Kidney epithelial cell (primary cell): ENCODE measurements around the gene MAP3K20. TPM values are rescaled to one million over a fixed set of nuclear protein-coding genes. Genes with fewer than 3 reads are reported as not detected.
"Not testable (repeated sequence)": the region's sequence is repeated elsewhere in the genome, so short reads cannot be mapped to it uniquely, and the experiment has no call there.

Experiments
- DNase-seq: peaks from one replicate; pipeline ENCODE4 v3.0.0-alpha.2; 2010; ENCODE audit warnings: low read depth
- H3K27me3 ChIP-seq: 2 replicates; pipeline ENCODE4 v1.6.0; 2011; ENCODE audit warnings: low read length; ENCODE audit not compliant: control insufficient read depth, insufficient read depth
- H3K36me3 ChIP-seq: 2 replicates; pipeline ENCODE4 v1.5.1; 2011; ENCODE audit warnings: low read length; ENCODE audit not compliant: control insufficient read depth, insufficient read depth
- H3K4me3 ChIP-seq: 2 replicates; pipeline ENCODE4 v1.5.1; 2011; ENCODE audit warnings: low read depth, mild to moderate bottlenecking, control low read depth, low read length
- total RNA-seq: library from RNA; depleted of rRNA; stranded (reverse); fragments of >200 nt; gene quantifications from 2 replicates; pipeline ENCODE4 v1.2.3, GENCODE V29; 2015
- TF ChIP-seq, protein P1 (sequence below): IDR thresholded peaks from 2 replicates; pipeline ENCODE4 v1.5.1; 2011; ENCODE audit warnings: mild to moderate bottlenecking, moderate library complexity, low read length, control low read depth, inconsistent platforms; ENCODE audit not compliant: insufficient read depth, poor library complexity, severe bottlenecking

Gene MAP3K20
- total RNA-seq, 1 donor from 2014 or later, result 18.9 TPM

DNA sequence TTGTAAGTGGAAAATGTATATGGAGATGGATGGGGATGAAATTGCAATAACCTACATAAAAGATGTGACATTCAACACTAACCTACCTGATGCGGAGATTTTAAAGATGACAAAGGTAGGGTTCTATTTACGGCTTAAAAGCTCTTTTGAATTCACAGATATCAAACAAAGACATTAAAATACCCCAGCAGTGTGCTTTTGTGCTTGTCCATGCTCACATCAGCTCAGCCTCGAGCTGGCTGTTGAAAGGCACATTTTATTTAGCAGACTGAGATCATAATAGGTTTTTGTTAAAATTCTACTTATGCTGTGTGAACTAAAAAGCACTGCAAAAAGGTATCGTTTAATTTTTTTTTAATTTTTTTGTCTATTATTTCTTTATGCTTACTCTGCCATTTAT is 183.1 kb downstream of the MAP3K20 start:
- DNase-seq, result no peak
- H3K36me3 ChIP-seq, result no peaks in the 10 kb centered on the region
- no peak overlapping the region for H3K4me3 ChIP-seq
- no peaks in the 10 kb centered on the region for H3K27me3 ChIP-seq
- TF ChIP-seq, protein P1, sequence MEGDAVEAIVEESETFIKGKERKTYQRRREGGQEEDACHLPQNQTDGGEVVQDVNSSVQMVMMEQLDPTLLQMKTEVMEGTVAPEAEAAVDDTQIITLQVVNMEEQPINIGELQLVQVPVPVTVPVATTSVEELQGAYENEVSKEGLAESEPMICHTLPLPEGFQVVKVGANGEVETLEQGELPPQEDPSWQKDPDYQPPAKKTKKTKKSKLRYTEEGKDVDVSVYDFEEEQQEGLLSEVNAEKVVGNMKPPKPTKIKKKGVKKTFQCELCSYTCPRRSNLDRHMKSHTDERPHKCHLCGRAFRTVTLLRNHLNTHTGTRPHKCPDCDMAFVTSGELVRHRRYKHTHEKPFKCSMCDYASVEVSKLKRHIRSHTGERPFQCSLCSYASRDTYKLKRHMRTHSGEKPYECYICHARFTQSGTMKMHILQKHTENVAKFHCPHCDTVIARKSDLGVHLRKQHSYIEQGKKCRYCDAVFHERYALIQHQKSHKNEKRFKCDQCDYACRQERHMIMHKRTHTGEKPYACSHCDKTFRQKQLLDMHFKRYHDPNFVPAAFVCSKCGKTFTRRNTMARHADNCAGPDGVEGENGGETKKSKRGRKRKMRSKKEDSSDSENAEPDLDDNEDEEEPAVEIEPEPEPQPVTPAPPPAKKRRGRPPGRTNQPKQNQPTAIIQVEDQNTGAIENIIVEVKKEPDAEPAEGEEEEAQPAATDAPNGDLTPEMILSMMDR, result no peak

DNA sequence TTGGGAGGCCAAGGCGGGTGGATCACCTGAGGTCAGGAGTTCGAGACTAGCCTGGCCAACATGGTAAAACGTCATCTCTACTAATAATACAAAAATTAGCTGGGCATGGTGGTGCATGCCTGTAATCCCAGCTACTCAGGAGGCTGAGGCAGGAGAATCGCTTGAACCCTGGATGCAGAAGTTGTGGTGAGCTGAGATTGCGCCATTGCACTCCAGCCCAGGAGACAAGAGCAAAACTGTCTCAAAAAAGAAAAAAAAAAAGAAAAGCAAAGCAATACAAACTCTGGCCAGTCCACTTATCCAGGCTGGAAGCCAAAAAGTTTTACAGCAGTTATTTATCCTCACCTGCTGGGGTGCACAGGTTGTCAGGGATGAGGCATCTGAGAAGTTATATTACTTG is 186.7 kb downstream of the MAP3K20 start:
- H3K36me3 ChIP-seq, H3K4me3 ChIP-seq, DNase-seq, H3K27me3 ChIP-seq: not testable (repeated sequence)

DNA sequence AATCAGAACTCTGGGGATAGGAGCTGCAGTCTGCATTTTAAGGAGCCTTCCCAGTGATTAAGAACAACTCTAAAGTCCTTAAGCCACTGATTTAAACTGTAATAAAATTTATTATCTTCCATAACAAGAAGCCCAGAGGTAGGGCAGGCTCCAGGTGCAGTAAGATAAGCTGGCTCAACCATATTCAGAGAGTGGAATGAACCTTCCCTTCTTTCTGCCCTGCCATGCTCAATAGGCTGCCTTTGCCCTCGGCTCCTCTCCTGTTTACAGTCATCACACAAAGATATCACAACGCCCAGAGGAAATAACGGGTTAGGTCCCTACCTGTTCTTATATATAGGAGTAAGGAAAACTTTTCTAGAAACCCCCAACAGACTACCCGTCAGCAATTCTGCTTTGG is 188.5 kb downstream of the MAP3K20 start:
- DNase-seq, result no peak
- no peaks in the 10 kb centered on the region for H3K36me3 ChIP-seq

DNA sequence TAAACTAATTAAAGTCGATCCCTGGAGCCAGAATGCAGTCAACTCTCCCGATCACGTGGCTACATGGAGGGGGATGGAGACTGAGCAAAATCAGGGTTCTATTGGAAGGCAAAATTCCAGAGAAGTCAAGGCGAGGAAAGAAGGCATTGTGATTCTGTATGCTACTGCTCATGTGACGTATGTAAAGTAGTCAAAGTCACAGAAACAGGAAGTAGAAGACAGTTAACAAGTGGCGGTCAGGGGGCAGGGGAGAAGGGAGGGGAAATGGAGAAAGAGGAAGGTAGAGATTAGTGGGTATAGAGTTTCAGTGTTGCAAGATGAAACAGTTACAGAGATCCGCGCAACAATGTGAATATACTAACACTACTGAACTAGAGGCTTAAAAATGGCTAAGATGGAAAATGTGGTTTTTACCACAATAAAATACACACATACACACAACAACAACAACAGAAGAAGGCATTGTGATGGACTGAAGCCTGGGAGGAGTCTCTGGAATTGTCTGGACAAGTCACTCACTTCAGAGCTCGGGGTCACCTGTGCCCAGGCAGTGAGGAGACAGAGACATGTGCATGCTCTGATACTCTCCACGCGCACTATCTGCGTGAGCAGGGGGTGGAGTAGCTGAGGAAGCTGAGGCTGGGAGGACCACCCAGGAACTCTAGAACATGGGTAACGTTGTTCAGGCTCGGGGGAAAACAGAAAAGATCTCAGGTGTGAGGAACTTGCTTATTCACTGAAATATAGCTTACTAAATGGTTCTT is 189.1 kb downstream of the MAP3K20 start:
- TF ChIP-seq, protein P1, result no peak
- H3K4me3 ChIP-seq, result no peak overlapping the region
- no peak for DNase-seq
- no peaks in the 10 kb centered on the region for H3K36me3 ChIP-seq
- no peaks in the 10 kb centered on the region for H3K27me3 ChIP-seq

More for the DNA sequence above, 188.5 kb downstream of the MAP3K20 start:
- TF ChIP-seq, protein P1, result no peak
- no peak overlapping the region for H3K4me3 ChIP-seq
- no peaks in the 10 kb centered on the region for H3K27me3 ChIP-seq

DNA sequence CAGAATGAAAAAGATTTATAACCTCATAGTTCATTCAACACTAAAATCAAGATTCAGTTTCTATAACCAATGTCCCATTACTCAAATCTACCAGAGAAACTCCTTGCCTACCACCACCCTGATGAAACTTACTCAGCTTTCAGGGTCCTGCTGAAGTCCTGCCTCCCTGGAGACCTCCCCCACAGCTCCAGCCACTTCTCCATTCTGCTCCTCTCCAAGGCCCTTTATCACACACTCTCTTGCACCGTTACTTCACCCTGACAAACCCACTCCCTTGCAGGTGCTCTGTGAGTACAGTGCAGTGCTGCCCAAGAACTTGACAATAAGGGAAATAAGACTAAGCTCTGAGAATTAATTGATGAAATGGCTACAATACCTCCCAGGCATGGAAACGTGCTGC is 195.5 kb downstream of the MAP3K20 start:
- no peak for DNase-seq
- H3K36me3 ChIP-seq, result no peaks in the 10 kb centered on the region
- H3K27me3 ChIP-seq, result no peaks in the 10 kb centered on the region
- H3K4me3 ChIP-seq, result no peak overlapping the region
- TF ChIP-seq, protein P1, result no peak

DNA sequence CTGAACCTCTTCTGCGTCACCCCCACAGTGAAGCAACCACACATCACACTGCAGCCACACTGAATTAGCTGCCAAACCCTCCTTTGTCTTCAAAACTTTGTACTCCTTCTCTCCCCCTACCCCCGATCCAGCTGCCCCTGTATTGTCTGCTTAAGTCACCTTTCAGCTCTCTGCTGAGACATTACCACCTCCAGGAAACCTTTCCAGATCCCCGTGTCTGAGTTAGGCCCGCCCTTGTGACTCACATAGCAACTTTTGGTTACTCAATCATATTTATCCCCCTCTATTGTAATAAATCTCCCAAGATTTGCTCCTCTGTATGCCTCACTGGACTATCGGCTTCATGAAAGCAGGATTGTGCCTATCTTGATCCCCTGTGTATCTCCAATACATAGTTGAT is 196.2 kb downstream of the MAP3K20 start:
- TF ChIP-seq, protein P1, result no peak
- Histone ChIP-seq H3K4me3 (no peak overlapping the region), H3K27me3 (no peaks in the 10 kb centered on the region), H3K36me3 (no peaks in the 10 kb centered on the region)
- no peak for DNase-seq
